MCF 10A (cell line): ENCODE results near the gene ATP13A1. TPM values are rescaled to one million over a fixed set of nuclear protein-coding genes. Genes with fewer than 3 reads are reported as not detected.
"Not testable (repeated sequence)": the region's sequence is repeated elsewhere in the genome, so short reads cannot be mapped to it uniquely, and the experiment has no call there.

Experiments
- BruUV-seq: library from RNA; stranded (reverse); fragments of 400-500 nt; replicated peaks from 2 replicates; lab custom pipeline; 2021; lab: Mats Ljungman, UMichigan
- CTCF ChIA-PET: fragments of 300-600 bp; sonication (Branson Sonifier 250); formaldehyde crosslinking; extraction: SDS; loops from one replicate; lab custom pipeline; 2021; ENCODE audit warnings: antibody characterized with exemption, inconsistent platforms; lab: Yijun Ruan, JAX
- POLR2A ChIA-PET: fragments of 300-600, 350-650 bp; sonication (Branson Sonifier 250); formaldehyde crosslinking; extraction: SDS; loops from one replicate; lab custom pipeline; 2020; ENCODE audit warnings: antibody characterized with exemption, inconsistent platforms; lab: Yijun Ruan, JAX
- DNase-seq: peaks from one replicate; pipeline ENCODE4 v3.0.0-alpha.2; 2018; ENCODE audit not compliant: unreplicated experiment
- H3K27ac Mint-ChIP-seq: one replicate; pipeline ENCODE4 v1.8.0; 2022; ENCODE audit warnings: mild to moderate bottlenecking, low read depth, mixed read lengths; ENCODE audit not compliant: unreplicated experiment
- H3K27me3 Mint-ChIP-seq: one replicate; pipeline ENCODE4 v1.8.0; 2022; ENCODE audit warnings: mixed read lengths; ENCODE audit not compliant: insufficient read depth, unreplicated experiment
- H3K36me3 Mint-ChIP-seq: one replicate; pipeline ENCODE4 v1.8.0; 2022; ENCODE audit warnings: mild to moderate bottlenecking, moderate library complexity, mixed read lengths; ENCODE audit not compliant: insufficient read depth, unreplicated experiment
- H3K4me1 Mint-ChIP-seq: one replicate; pipeline ENCODE4 v1.8.0; 2022; ENCODE audit warnings: mixed read lengths; ENCODE audit not compliant: insufficient read depth, unreplicated experiment
- H3K4me3 Mint-ChIP-seq: one replicate; pipeline ENCODE4 v1.8.0; 2022; ENCODE audit warnings: mild to moderate bottlenecking, moderate library complexity, mixed read lengths; ENCODE audit not compliant: unreplicated experiment
- H3K9me3 Mint-ChIP-seq: one replicate; pipeline ENCODE4 v1.8.0; 2022; ENCODE audit warnings: mixed read lengths; ENCODE audit not compliant: unreplicated experiment
- intact Hi-C: fragments of 100-400 bp; cut with micrococcal nuclease; formaldehyde crosslinking; loops from 2 replicates; pipeline ENCODE4 v1.14.1; 2022
- total RNA-seq: library from RNA; stranded (reverse); gene quantifications from 2 replicates; pipeline ENCODE4 v1.2.3, GENCODE V29; 2022
- TF ChIP-seq, protein P1 (sequence below): fragments of 200-600 bp; IDR thresholded peaks from one replicate; pipeline ENCODE4 v1.8.0; 2022; ENCODE audit warnings: antibody characterized with exemption, mild to moderate bottlenecking; ENCODE audit not compliant: unreplicated experiment

ATP13A1 gene
- total RNA-seq, 1 experiment from 2014 or later: 63.9 TPM

DNA sequence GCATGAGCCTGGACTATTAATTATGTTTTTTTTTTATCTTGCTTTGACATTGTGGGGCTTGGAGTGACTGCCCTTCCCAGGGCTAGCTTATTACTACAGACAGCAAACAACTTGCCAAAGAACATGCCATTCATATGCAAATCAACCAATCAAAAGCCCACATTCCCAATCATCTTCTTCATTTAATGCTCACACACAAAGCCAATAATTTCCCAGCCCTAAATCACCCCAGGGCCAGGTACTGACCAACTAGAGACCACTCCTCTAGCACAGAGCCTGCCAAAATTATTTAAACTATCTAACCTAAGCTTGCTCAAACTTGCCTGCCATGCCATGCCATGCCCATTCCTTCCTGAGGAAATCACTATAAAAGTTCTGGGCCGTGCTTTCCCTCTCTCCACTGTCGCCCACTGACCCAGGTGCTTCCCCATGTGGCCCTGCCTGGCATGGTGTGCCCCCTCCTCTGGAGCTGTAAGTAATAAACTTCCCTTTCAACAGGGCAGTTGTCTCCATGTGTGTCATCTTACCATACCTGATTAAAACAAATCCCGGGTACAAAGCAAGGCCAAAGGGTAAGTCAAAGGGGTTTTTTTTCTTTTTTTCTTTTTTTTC is 60.7 kb downstream of the ATP13A1 start:
- Mint-ChIP-seq H3K27me3 (no peaks in the 10 kb centered on the region), H3K36me3 (no peaks in the 10 kb centered on the region), H3K9me3 (no peaks in the 10 kb centered on the region), H3K27ac (peak overlapping the region; percentile 10), H3K4me1 (peaks cover 21% of the 10 kb centered on the region), H3K4me3 (peak overlapping the region; percentile 2)
- POLR2A ChIA-PET: interaction anchor here (0.9 to 2.5 kb wide), 7 partner anchors 11 to 87 kb away, joined by 3 to 22 read pairs (median 7); partner anchors contain the start of genes NDUFA13 and TSSK6
- peak; percentile 79 for DNase-seq
- CTCF ChIA-PET: interaction anchor here (0.6 to 3.5 kb wide), 6 partner anchors 10 to 71 kb away, joined by 3 to 14 read pairs (median 5); partner anchors contain the start of gene GMIP
- TF ChIP-seq, protein P1, sequence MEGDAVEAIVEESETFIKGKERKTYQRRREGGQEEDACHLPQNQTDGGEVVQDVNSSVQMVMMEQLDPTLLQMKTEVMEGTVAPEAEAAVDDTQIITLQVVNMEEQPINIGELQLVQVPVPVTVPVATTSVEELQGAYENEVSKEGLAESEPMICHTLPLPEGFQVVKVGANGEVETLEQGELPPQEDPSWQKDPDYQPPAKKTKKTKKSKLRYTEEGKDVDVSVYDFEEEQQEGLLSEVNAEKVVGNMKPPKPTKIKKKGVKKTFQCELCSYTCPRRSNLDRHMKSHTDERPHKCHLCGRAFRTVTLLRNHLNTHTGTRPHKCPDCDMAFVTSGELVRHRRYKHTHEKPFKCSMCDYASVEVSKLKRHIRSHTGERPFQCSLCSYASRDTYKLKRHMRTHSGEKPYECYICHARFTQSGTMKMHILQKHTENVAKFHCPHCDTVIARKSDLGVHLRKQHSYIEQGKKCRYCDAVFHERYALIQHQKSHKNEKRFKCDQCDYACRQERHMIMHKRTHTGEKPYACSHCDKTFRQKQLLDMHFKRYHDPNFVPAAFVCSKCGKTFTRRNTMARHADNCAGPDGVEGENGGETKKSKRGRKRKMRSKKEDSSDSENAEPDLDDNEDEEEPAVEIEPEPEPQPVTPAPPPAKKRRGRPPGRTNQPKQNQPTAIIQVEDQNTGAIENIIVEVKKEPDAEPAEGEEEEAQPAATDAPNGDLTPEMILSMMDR: no peak
- intact Hi-C loops: no loop called here
- no TSS peak for BruUV-seq

DNA sequence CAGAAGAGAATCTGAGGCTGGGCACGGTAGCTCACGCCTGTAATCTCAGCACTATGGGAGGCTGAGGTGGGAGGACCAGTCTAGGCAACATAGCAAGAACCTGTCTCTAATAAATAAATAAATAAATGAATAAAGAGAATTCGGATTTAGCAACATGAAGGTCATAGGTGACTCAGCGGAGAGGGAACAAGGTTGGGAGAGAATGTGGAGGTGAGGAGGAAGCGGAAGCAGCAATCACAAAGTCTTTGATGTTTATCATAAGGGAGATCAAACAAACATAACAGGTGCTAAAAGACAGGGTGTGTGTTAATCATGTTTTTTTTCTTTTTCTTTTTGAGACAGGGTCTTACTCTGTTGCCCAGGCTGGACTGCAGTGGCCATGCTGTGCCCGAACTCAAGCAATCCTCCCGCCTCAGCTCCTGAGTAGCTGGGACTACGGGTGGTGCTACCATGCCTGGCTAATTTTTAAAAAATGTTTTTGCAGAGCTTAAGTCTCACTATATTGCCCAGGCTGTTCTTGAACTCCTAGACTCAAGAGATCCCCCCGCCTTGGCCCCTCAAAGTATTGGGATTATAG is 61.3 kb downstream of the ATP13A1 start:
- peak; percentile 32 for DNase-seq
- Mint-ChIP-seq H3K4me1 (peaks cover 21% of the 10 kb centered on the region), H3K4me3 (no peak overlapping the region), H3K9me3 (no peaks in the 10 kb centered on the region), H3K36me3 (no peaks in the 10 kb centered on the region), H3K27ac (peak overlapping the region; percentile 49), H3K27me3 (no peaks in the 10 kb centered on the region)
- POLR2A ChIA-PET: interaction anchor here (0.9 to 2.5 kb wide), 7 partner anchors 11 to 86 kb away, joined by 3 to 22 read pairs (median 7); partner anchors contain the start of genes NDUFA13 and TSSK6
- intact Hi-C loops: no loop called here
- BruUV-seq: no TSS peak
- CTCF ChIA-PET: interaction anchor here (0.5 to 3.5 kb wide), 5 partner anchors 11 to 86 kb away, joined by 3 to 14 read pairs (median 6); partner anchors contain the start of genes GMIP and NDUFA13
- TF ChIP-seq, protein P1: no peak

DNA sequence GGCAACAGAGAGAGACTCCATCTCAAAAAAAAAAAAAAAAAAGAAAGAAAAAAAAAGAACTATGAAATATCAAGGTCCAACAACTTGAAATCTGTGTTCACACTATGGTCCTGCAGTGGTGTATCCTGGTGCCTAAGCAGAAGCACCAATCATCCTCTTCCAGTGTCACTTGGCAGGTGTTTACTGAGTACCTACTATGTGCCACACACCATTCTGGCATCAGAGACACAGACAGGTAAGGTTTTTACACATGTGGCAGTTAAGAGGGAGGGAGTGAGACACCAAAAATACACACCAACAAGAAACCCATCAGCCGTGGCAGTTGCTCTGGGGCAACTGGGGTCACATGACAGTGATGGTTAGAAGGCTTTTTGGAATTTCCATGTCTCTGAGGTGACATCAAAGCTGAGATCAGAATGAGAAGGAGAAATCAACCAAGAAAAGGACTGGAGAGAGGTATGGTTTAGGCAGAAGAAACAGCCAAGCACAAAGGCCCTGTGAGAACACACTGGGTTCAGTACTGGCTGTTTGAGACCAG is 62.6 kb downstream of the ATP13A1 start:
- Mint-ChIP-seq H3K27me3 (no peaks in the 10 kb centered on the region), H3K4me3 (no peak overlapping the region), H3K9me3 (no peaks in the 10 kb centered on the region), H3K27ac (no peak overlapping the region), H3K36me3 (no peaks in the 10 kb centered on the region), H3K4me1 (peaks cover 16% of the 10 kb centered on the region)
- no peak for DNase-seq
- ChIA-PET POLR2A (interaction anchor here (0.6 kb wide), 1 partner anchor 9 kb away, joined by 3 read pairs; no protein-coding TSS in a partner anchor), CTCF (interaction anchor here (0.6 to 0.7 kb wide), 4 partner anchors 18 to 390 kb away, joined by 3 to 5 read pairs (median 4); no protein-coding TSS in a partner anchor)
- TF ChIP-seq, protein P1: no peak
- intact Hi-C loops: no loop called here
- BruUV-seq: no TSS peak

DNA sequence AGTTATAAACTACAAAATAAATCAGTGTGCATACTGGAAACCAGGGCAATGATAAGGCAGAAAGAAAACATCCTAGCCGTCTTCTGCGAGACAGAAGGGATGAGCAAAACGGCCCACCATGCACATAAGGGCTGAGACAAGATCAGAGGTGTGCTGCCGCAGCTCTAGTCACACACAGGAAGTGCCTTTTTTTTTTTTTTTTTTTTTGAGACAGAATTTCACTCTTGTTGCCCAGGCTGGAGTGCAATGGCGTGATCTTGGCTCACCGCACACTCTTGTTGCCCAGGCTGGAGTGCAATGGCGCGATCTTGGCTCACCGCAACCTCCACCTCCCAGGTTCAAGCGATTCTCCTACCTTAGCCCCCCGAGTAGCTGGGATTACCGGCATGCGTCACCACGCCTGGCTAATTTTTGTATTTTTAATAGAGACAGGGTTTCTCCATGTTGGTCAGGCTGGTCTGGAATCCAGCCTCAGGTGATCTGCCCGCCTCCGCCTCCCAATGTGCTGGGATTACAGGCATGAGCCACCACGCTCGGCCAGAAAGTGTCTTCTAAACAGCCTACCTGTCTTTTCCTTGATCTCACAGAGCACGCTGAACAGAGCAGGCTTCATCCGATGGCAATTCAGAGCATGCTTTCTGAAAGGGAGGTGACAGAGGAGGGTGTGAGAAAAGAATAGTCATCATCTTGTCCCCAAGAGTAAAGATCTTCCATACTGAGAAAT is 64.6 kb downstream of the ATP13A1 start:
- POLR2A ChIA-PET, H3K4me3 Mint-ChIP-seq, BruUV-seq, H3K36me3 Mint-ChIP-seq, H3K27me3 Mint-ChIP-seq, H3K9me3 Mint-ChIP-seq, DNase-seq, intact Hi-C loops, H3K27ac Mint-ChIP-seq: not testable (repeated sequence)
- CTCF ChIA-PET: interaction anchor here (0.9 to 1.1 kb wide), 2 partner anchors 45 to 67 kb away, joined by 3 read pairs; no protein-coding TSS in a partner anchor
- H3K4me1 Mint-ChIP-seq: peaks cover 14% of the 10 kb centered on the region
